A549 (cell line): ENCODE data around the gene RGS13. TPM values are rescaled to one million over a fixed set of nuclear protein-coding genes. Genes with fewer than 3 reads are reported as not detected.

Source experiments
- ATAC-seq, 2 experiments: fragments of 200-7000 bp in 1 of 2; fragments of >200 bp in 1 of 2; cut with Nextera tagmentation in 1 of 2; cut with Tn5 transposase in 1 of 2; 3 replicates each; pipeline versions ENCODE4 v1.8.0 to v1.9.1; 2018 to 2020; ENCODE audit warnings: mild to moderate bottlenecking in 1 of 2, moderate library complexity in 1 of 2
- CTCF ChIA-PET: fragments of 300-600 bp; sonication (Branson Sonifier 250); formaldehyde crosslinking; extraction: SDS; loops from one replicate; lab custom pipeline; 2021; ENCODE audit warnings: antibody characterized with exemption, inconsistent platforms; lab: Yijun Ruan, JAX
- POLR2A ChIA-PET: fragments of 350-600 bp; formaldehyde crosslinking; extraction: SDS; loops from one replicate; lab custom pipeline; 2021; ENCODE audit warnings: antibody characterized with exemption, inconsistent platforms; lab: Yijun Ruan, JAX
- DNase-seq, 2 experiments: peaks; one replicate each; pipeline versions ENCODE4 v3.0.0 to v3.0.0-alpha.2; 2011 to 2016; ENCODE audit warnings: low read depth in 1 of 2, low spot score in 1 of 2
- FAIRE-seq: peaks from 2 replicates; lab custom pipeline; 2011; peaks lifted over from hg19 to GRCh38; lab: Jason Lieb, UNC
- H3K27ac ChIP-seq, 2 experiments: fragments of >200 bp; sonication (Bioruptor Twin); formaldehyde crosslinking; 3 replicates each; pipeline ENCODE4 v1.5.1; 2016 to 2017
- H3K4me1 ChIP-seq: fragments of >200 bp; sonication (Bioruptor Twin); formaldehyde crosslinking; 3 replicates; pipeline ENCODE4 v1.6.1; 2016
- H3K4me2 ChIP-seq: fragments of >200 bp; sonication (Bioruptor Twin); formaldehyde crosslinking; 3 replicates; pipeline ENCODE4 v1.6.1; 2016
- H3K4me3 ChIP-seq: fragments of >200 bp; sonication (Bioruptor Twin); formaldehyde crosslinking; 3 replicates; pipeline ENCODE4 v1.5.1; 2016
- H3K9me3 ChIP-seq: fragments of >200 bp; sonication (Bioruptor Twin); formaldehyde crosslinking; 3 replicates; pipeline ENCODE4 v1.6.1; 2016
- CBX2 ChIP-seq: fragments of 200-600 bp; sonication (generic); IDR thresholded peaks from 2 replicates; pipeline ENCODE4 v1.6.1; 2016; ENCODE audit warnings: low read depth, mild to moderate bottlenecking, borderline replicate concordance
- FOSL2 ChIP-seq, 2 experiments: fragments of 450-650 bp in 1 of 2; fragments of >200 bp in 1 of 2; sonication (Bioruptor Twin) in 1 of 2; formaldehyde crosslinking; IDR thresholded peaks; 2 replicates each; pipeline versions ENCODE4 v1.5.0 to v1.6.1; 2016 to 2020; ENCODE audit warnings: mild to moderate bottlenecking in 1 of 2, moderate library complexity in 1 of 2
- MAFK ChIP-seq: fragments of 450-650 bp; IDR thresholded peaks from 2 replicates; pipeline ENCODE4 v1.6.1; 2014; ENCODE audit not compliant: partially characterized antibody
- MAZ ChIP-seq: fragments of 150-350 bp; IDR thresholded peaks from 2 replicates; pipeline ENCODE4 v1.6.1; 2014; ENCODE audit warnings: antibody characterized with exemption, low read depth, low read length, borderline replicate concordance
- MYC ChIP-seq: IDR thresholded peaks from 2 replicates; pipeline ENCODE4 v1.6.1; 2012; ENCODE audit warnings: mild to moderate bottlenecking, inconsistent platforms, low read length, improper control_type of control experiment, borderline replicate concordance
- NR3C1 ChIP-seq: fragments of >200 bp; sonication (Bioruptor Twin); formaldehyde crosslinking; IDR thresholded peaks from 3 replicates; pipeline ENCODE4 v1.6.1; 2017
- RAD21 ChIP-seq, 2 experiments: fragments of >200 bp in 1 of 2; sonication (Bioruptor Twin) in 1 of 2; formaldehyde crosslinking in 1 of 2; IDR thresholded peaks in 1 of 2; conservative IDR thresholded peaks in 1 of 2; 2 replicates in 1 of 2; 3 replicates in 1 of 2; pipeline ENCODE4 v1.6.1; 2012 to 2018; ENCODE audit warnings: inconsistent platforms in 1 of 2
- RFX5 ChIP-seq: fragments of 450-650 bp; IDR thresholded peaks from 2 replicates; pipeline ENCODE4 v1.7.1; 2014; ENCODE audit warnings: antibody characterized with exemption, mild to moderate bottlenecking, moderate library complexity
- SMC3 ChIP-seq: fragments of >200 bp; sonication (Bioruptor Twin); formaldehyde crosslinking; IDR thresholded peaks from 3 replicates; pipeline ENCODE4 v1.6.1; 2018; ENCODE audit warnings: inconsistent platforms
- TFCP2L1 ChIP-seq: fragments of 250-450 bp; sonication (Bioruptor Pico); IDR thresholded peaks from 2 replicates; pipeline ENCODE4 v1.5.0; 2021; ENCODE audit warnings: mild to moderate bottlenecking
- TP53 ChIP-seq: fragments of 250-450 bp; sonication (Bioruptor Pico); IDR thresholded peaks from 2 replicates; pipeline ENCODE4 v1.5.0; 2021; ENCODE audit warnings: mild to moderate bottlenecking, moderate library complexity
- ZC3H11A ChIP-seq: fragments of 450-650 bp; IDR thresholded peaks from 2 replicates; pipeline ENCODE4 v1.6.1; 2014; ENCODE audit warnings: antibody characterized with exemption, mild to moderate bottlenecking
- WGBS: methylation state at CpG from one replicate; pipeline ENCODE4 v1.1.6; 2017; ENCODE audit errors: missing lambda C conversion rate; 5-methylcytosine and 5-hydroxymethylcytosine counted together
- polyA plus RNA-seq, 4 experiments: library from polyadenylated mRNA; depleted of rRNA in 3 of 4; stranded (reverse); fragments of >200 nt; fragmentation: RNase III in 1 of 4; extraction: RNeasy Plus Mini Kit Qiagen cat#74134 plus additional on column Dnase treatment in 1 of 4; gene quantifications; 2 replicates in 3 of 4; 3 replicates in 1 of 4; pipeline ENCODE4 v1.2.3, GENCODE V29; 2011 to 2017
- TF ChIP-seq, protein P1 (sequence below): fragments of >200 bp; sonication (Bioruptor Twin); formaldehyde crosslinking; IDR thresholded peaks from 3 replicates; pipeline ENCODE4 v1.6.1; 2016
- TF ChIP-seq, protein P2 (sequence below): fragments of >200 bp; sonication (Bioruptor Twin); formaldehyde crosslinking; IDR thresholded peaks from 3 replicates; pipeline ENCODE4 v1.5.1; 2016
- TF ChIP-seq, protein P3 (sequence below): fragments of >200 bp; sonication (Bioruptor Twin); formaldehyde crosslinking; IDR thresholded peaks from 2 replicates; pipeline ENCODE4 v1.6.1; 2016
- TF ChIP-seq, protein P4 (sequence below): IDR thresholded peaks from 2 replicates; pipeline ENCODE4 v1.6.1; 2012
- TF ChIP-seq, protein P5 (sequence below): fragments of 250-450 bp; sonication (Bioruptor Pico); IDR thresholded peaks from 2 replicates; pipeline ENCODE4 v1.5.0; 2021; ENCODE audit warnings: mild to moderate bottlenecking, moderate library complexity, borderline replicate concordance

The RGS13 gene
- polyA plus RNA-seq, 2 of the 4 experiments (the other 2 are of a cell fraction), result not detected

DNA sequence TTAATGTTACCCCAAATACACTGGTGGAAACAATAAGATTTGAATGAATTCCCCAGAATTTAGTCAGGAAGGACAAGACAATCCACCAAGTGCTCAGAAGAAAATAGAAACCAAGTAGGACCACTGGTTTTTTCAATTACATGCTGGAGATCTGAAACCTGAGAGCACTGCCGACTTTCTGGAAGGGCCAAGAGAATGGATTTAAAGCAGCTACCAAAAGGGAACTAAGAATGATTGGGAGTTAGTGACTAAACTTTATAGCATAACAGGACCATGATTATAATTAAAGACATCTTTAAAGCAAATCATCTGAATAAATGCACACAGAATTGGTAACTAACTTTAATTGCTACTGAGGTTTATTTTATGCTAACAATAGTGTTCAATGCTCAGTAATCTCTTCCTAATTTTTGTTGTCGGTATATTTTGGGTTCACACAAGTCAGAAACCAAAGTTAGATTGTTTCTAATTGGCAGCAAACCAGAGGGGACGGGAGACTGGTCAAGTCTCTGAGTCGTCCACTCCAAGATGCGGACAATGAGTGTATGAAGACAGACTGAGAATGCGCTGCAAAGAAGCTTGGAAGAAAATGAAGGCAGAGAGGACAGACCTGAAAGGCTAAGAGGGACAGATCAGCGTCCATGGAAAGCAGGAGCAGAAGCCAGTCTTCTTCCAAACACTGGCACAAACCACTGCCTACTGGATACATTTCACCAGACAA is 2.3 kb upstream of the RGS13 start:
- no peak for DNase-seq
- TF ChIP-seq TP53 (CRISPR knock-in tag) (no peak), CBX2 (no peak), NR3C1 (no peak), TFCP2L1 (no peak), MAZ (no peak), SMC3 (no peak), MAFK (no peak), RFX5 (no peak), MYC (no peak), FOSL2 (IDR thresholded peaks at IDR 0.05) (no peak), FOSL2 (CRISPR knock-in tag; IDR thresholded peaks at IDR 0.05) (no peak), ZC3H11A (no peak)
- TF ChIP-seq, protein P1, sequence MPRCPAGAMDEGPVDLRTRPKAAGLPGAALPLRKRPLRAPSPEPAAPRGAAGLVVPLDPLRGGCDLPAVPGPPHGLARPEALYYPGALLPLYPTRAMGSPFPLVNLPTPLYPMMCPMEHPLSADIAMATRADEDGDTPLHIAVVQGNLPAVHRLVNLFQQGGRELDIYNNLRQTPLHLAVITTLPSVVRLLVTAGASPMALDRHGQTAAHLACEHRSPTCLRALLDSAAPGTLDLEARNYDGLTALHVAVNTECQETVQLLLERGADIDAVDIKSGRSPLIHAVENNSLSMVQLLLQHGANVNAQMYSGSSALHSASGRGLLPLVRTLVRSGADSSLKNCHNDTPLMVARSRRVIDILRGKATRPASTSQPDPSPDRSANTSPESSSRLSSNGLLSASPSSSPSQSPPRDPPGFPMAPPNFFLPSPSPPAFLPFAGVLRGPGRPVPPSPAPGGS, result no peak
- TF ChIP-seq, protein P2, sequence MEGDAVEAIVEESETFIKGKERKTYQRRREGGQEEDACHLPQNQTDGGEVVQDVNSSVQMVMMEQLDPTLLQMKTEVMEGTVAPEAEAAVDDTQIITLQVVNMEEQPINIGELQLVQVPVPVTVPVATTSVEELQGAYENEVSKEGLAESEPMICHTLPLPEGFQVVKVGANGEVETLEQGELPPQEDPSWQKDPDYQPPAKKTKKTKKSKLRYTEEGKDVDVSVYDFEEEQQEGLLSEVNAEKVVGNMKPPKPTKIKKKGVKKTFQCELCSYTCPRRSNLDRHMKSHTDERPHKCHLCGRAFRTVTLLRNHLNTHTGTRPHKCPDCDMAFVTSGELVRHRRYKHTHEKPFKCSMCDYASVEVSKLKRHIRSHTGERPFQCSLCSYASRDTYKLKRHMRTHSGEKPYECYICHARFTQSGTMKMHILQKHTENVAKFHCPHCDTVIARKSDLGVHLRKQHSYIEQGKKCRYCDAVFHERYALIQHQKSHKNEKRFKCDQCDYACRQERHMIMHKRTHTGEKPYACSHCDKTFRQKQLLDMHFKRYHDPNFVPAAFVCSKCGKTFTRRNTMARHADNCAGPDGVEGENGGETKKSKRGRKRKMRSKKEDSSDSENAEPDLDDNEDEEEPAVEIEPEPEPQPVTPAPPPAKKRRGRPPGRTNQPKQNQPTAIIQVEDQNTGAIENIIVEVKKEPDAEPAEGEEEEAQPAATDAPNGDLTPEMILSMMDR, result no peak
- TF ChIP-seq, protein P3, sequence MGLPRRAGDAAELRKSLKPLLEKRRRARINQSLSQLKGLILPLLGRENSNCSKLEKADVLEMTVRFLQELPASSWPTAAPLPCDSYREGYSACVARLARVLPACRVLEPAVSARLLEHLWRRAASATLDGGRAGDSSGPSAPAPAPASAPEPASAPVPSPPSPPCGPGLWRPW, result no peak
- TF ChIP-seq, protein P4, sequence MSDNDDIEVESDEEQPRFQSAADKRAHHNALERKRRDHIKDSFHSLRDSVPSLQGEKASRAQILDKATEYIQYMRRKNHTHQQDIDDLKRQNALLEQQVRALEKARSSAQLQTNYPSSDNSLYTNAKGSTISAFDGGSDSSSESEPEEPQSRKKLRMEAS, result no peak
- H3K4me2 ChIP-seq, result no peak overlapping the region
- no peak overlapping the region for H3K27ac ChIP-seq
- 83% methylated on average over 7 of the region's 7 CpGs for WGBS
- no peak for ATAC-seq
- FAIRE-seq, result no peak
- CTCF ChIA-PET, result interaction anchor here (1.5 kb wide), 2 partner anchors 9 to 156 kb away, joined by 3 read pairs; no protein-coding TSS in a partner anchor
- H3K4me3 ChIP-seq, result no peak overlapping the region
- POLR2A ChIA-PET, result no interaction called here
- no peaks in the 10 kb centered on the region for H3K9me3 ChIP-seq
- H3K4me1 ChIP-seq, result no peaks in the 10 kb centered on the region

DNA sequence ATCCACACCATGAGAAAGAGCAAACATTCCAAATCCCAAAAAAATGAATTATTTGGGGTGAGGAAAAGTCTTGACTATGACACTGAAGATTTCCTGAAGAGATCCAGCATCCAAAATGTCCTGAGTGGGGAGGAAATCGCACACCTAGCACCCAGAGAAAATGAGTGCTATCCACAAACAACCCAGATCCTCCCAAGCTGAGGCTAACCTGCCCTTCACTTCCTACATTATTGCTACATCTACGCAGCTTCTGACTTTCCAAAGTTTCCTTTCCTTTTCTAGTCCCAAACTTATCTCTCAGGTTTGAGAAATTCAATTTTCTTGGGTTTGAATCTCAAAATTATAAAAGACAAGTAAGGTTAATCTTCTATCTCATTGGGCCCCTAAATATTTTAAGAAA is 906 bp upstream of the RGS13 start:
- ATAC-seq, result no peak
- no peak for TF ChIP-seq RAD21 (conservative IDR thresholded peaks at IDR 0.05 in 1 of 2, IDR thresholded peaks at IDR 0.05 in 1 of 2)
- TF ChIP-seq, protein P5, sequence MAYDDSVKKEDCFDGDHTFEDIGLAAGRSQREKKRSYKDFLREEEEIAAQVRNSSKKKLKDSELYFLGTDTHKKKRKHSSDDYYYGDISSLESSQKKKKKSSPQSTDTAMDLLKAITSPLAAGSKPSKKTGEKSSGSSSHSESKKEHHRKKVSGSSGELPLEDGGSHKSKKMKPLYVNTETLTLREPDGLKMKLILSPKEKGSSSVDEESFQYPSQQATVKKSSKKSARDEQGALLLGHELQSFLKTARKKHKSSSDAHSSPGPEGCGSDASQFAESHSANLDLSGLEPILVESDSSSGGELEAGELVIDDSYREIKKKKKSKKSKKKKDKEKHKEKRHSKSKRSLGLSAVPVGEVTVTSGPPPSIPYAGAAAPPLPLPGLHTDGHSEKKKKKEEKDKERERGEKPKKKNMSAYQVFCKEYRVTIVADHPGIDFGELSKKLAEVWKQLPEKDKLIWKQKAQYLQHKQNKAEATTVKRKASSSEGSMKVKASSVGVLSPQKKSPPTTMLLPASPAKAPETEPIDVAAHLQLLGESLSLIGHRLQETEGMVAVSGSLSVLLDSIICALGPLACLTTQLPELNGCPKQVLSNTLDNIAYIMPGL (CRISPR knock-in tag), result no peak
- no peak overlapping the region for H3K27ac ChIP-seq
- WGBS, result 83% methylated on average over 2 of the region's 2 CpGs
- H3K4me3 ChIP-seq, result no peak overlapping the region
- no peaks in the 10 kb centered on the region for H3K9me3 ChIP-seq
- ChIA-PET POLR2A (no interaction called here), CTCF (interaction anchor here (0.9 to 1.0 kb wide), 3 partner anchors 12 to 24 kb away, joined by 3 read pairs; no protein-coding TSS in a partner anchor)
- no peak overlapping the region for H3K4me2 ChIP-seq
- H3K4me1 ChIP-seq, result peaks cover 12% of the 10 kb centered on the region
- no peak for FAIRE-seq
- DNase-seq, result no peak
